HepG2 (cell line): ENCODE results near the gene RPLP2. TPM values are rescaled to one million over a fixed set of nuclear protein-coding genes. Genes with fewer than 3 reads are reported as not detected.

Source experiments
- AGO1 ChIP-seq: fragments of 200-400 bp; formaldehyde crosslinking; IDR thresholded peaks from 2 replicates; pipeline ENCODE4 v1.6.1; 2017; ENCODE audit warnings: mild to moderate bottlenecking, low read depth, low read length, moderate library complexity; ENCODE audit not compliant: poor library complexity, severe bottlenecking
- AKAP8 ChIP-seq: sonication (generic); formaldehyde crosslinking; IDR thresholded peaks from 2 replicates; pipeline ENCODE4 v1.5.1; 2020; ENCODE audit warnings: mild to moderate bottlenecking, missing genetic modification reagents
- ATF3 ChIP-seq: sonication (generic); formaldehyde crosslinking; IDR thresholded peaks from 2 replicates; pipeline ENCODE4 v1.4.0; 2020; ENCODE audit warnings: missing genetic modification reagents
- CC2D1A ChIP-seq: sonication (generic); formaldehyde crosslinking; IDR thresholded peaks from 2 replicates; pipeline ENCODE4 v1.8.1; 2023; ENCODE audit warnings: mild to moderate bottlenecking, missing genetic modification reagents
- MLX ChIP-seq: IDR thresholded peaks from 2 replicates; pipeline ENCODE4 v1.6.1; 2016
- PAXIP1 ChIP-seq: sonication (generic); formaldehyde crosslinking; conservative IDR thresholded peaks from 2 replicates; pipeline ENCODE4 v1.4.0; 2020; ENCODE audit warnings: mild to moderate bottlenecking, missing genetic modification reagents, moderate library complexity
- POLR2G ChIP-seq: fragments of 200-400 bp; formaldehyde crosslinking; IDR thresholded peaks from 2 replicates; pipeline ENCODE4 v1.6.1; 2018; ENCODE audit warnings: mild to moderate bottlenecking, low read depth, low read length, moderate library complexity
- RBFOX2 ChIP-seq: fragments of 200-400 bp; formaldehyde crosslinking; IDR thresholded peaks from 2 replicates; pipeline ENCODE4 v1.6.1; 2017; ENCODE audit warnings: low read depth, mild to moderate bottlenecking, low read length
- ZBTB38 ChIP-seq: sonication (generic); formaldehyde crosslinking; IDR thresholded peaks from 2 replicates; pipeline ENCODE4 v1.5.1; 2020; ENCODE audit warnings: mild to moderate bottlenecking, missing genetic modification reagents
- ZBTB7A ChIP-seq: sonication (generic); formaldehyde crosslinking; IDR thresholded peaks from 2 replicates; pipeline ENCODE4 v1.8.0; 2022; ENCODE audit warnings: mild to moderate bottlenecking, missing genetic modification reagents
- ZNF607 ChIP-seq: sonication (generic); formaldehyde crosslinking; IDR thresholded peaks from 2 replicates; pipeline ENCODE4 v1.5.1; 2020; ENCODE audit warnings: missing genetic modification reagents, mild to moderate bottlenecking, borderline replicate concordance
- ZNF740 ChIP-seq: sonication (generic); formaldehyde crosslinking; IDR thresholded peaks from 2 replicates; pipeline ENCODE4 v1.4.0; 2020; ENCODE audit warnings: missing genetic modification reagents
- polyA plus RNA-seq, 8 experiments: library from polyadenylated mRNA; depleted of rRNA in 3 of 8; stranded (reverse) in 7 of 8; unstranded in 1 of 8; fragments of >200 nt; fragmentation: Illumina TruSeq in 4 of 8; extraction: Trizol in 4 of 8; gene quantifications; 2 replicates each; pipeline versions ENCODE4 v1.2.1 to v1.2.3, GENCODE V29; 2011 to 2016; ENCODE audit warnings: low read depth in 4 of 8, missing spikeins in 1 of 8, mixed read lengths in 1 of 8; ENCODE audit not compliant: insufficient read depth in 1 of 8
- total RNA-seq, 5 experiments: library from RNA; depleted of rRNA; stranded (reverse); fragments of >200 nt; fragmentation: Illumina TruSeq; extraction: Trizol; gene quantifications; 2 replicates each; pipeline ENCODE4 v1.2.3, GENCODE V29; 2016; ENCODE audit warnings: low read depth in 1 of 5
- TF ChIP-seq, protein P1 (sequence below): sonication (generic); formaldehyde crosslinking; IDR thresholded peaks from 2 replicates; pipeline ENCODE4 v1.5.1; 2020; ENCODE audit warnings: missing genetic modification reagents, mild to moderate bottlenecking, borderline replicate concordance
- TF ChIP-seq, protein P2 (sequence below): sonication (generic); formaldehyde crosslinking; IDR thresholded peaks from 2 replicates; pipeline ENCODE4 v1.4.0; 2020; ENCODE audit warnings: missing genetic modification reagents

Gene RPLP2
- total and polyA plus RNA-seq, 2 of the 13 experiments (the other 11 are each of a cell fraction or from before 2014, with no cell fraction given): 978 to 2,106 TPM

GRCh38 chr11:839875-840617 lies 30.3 kb downstream of the RPLP2 start (continued):
- TF ChIP-seq ATF3 (CRISPR knock-in tag): no peak
- TF ChIP-seq CC2D1A (CRISPR knock-in tag): no peak
- TF ChIP-seq PAXIP1: no peak
- TF ChIP-seq RBFOX2: peak; percentile 67
- no peak for TF ChIP-seq ZBTB7A
- TF ChIP-seq ZNF740 (CRISPR knock-in tag): peak; percentile 64; the same call in 1 of the 2 replicates
- TF ChIP-seq, protein P1, sequence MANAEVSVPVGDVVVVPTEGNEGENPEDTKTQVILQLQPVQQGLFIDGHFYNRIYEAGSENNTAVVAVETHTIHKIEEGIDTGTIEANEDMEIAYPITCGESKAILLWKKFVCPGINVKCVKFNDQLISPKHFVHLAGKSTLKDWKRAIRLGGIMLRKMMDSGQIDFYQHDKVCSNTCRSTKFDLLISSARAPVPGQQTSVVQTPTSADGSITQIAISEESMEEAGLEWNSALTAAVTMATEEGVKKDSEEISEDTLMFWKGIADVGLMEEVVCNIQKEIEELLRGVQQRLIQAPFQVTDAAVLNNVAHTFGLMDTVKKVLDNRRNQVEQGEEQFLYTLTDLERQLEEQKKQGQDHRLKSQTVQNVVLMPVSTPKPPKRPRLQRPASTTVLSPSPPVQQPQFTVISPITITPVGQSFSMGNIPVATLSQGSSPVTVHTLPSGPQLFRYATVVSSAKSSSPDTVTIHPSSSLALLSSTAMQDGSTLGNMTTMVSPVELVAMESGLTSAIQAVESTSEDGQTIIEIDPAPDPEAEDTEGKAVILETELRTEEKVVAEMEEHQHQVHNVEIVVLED (CRISPR knock-in tag): no peak
- no peak for TF ChIP-seq MLX (CRISPR knock-in tag)
- TF ChIP-seq, protein P2, sequence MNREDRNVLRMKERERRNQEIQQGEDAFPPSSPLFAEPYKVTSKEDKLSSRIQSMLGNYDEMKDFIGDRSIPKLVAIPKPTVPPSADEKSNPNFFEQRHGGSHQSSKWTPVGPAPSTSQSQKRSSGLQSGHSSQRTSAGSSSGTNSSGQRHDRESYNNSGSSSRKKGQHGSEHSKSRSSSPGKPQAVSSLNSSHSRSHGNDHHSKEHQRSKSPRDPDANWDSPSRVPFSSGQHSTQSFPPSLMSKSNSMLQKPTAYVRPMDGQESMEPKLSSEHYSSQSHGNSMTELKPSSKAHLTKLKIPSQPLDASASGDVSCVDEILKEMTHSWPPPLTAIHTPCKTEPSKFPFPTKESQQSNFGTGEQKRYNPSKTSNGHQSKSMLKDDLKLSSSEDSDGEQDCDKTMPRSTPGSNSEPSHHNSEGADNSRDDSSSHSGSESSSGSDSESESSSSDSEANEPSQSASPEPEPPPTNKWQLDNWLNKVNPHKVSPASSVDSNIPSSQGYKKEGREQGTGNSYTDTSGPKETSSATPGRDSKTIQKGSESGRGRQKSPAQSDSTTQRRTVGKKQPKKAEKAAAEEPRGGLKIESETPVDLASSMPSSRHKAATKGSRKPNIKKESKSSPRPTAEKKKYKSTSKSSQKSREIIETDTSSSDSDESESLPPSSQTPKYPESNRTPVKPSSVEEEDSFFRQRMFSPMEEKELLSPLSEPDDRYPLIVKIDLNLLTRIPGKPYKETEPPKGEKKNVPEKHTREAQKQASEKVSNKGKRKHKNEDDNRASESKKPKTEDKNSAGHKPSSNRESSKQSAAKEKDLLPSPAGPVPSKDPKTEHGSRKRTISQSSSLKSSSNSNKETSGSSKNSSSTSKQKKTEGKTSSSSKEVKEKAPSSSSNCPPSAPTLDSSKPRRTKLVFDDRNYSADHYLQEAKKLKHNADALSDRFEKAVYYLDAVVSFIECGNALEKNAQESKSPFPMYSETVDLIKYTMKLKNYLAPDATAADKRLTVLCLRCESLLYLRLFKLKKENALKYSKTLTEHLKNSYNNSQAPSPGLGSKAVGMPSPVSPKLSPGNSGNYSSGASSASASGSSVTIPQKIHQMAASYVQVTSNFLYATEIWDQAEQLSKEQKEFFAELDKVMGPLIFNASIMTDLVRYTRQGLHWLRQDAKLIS: no peak
- TF ChIP-seq POLR2G: peak; percentile 38
- peak; percentile 89 for TF ChIP-seq AGO1
- peak; percentile 72; the same call in 1 of the 2 replicates for TF ChIP-seq AKAP8 (CRISPR knock-in tag)
- peak; percentile 93 for TF ChIP-seq ZBTB38
- no peak for TF ChIP-seq ZNF607
